OCI-LY1 (cell line): Measurements from ENCODE around the gene SLIT3.

ENCODE experiments used
- CTCF ChIP-seq: fragments of 200-600 bp; sonication (generic), shearing (Covaris generic); IDR thresholded peaks from 2 replicates; pipeline ENCODE4 v1.5.1; 2017; ENCODE audit warnings: mild to moderate bottlenecking, antibody characterized with exemption, low read length, moderate library complexity, mixed read lengths
- EZH2 ChIP-seq: fragments of 200-600 bp; sonication (generic), shearing (Covaris generic); IDR thresholded peaks from 2 replicates; pipeline ENCODE4 v1.8.0; 2017; ENCODE audit warnings: borderline replicate concordance, mixed run types, mild to moderate bottlenecking, antibody characterized with exemption, low read length, moderate library complexity, mixed read lengths

GRCh38 chr5:169263591-169263990 lies 37.3 kb downstream of the SLIT3 start:
- no peak for TF ChIP-seq CTCF
- no peak for TF ChIP-seq EZH2
